ENCODE results near the gene NIPA2.

- TF ChIP-seq POLR2A (IDR thresholded peaks at IDR 0.05) (no peak), CTCF (IDR thresholded peaks at IDR 0.05) (no peak), POLR2AphosphoS5 (IDR thresholded peaks at IDR 0.05) (no peak), EP300 (IDR thresholded peaks at IDR 0.05) (no peak)
These were observed 42.4 kb upstream of the NIPA2 start for GRCh38 chr15:22796079-22796478.

Measured in suprapubic skin (tissue), 4 donors.